BLaER1 treated with 17β-estradiol and CSF1 and Interleukin-3, amounts not matched to agents 10 nM and 100 nM (cell line): ENCODE data around the gene RHBDL1.

ENCODE experiments used
- H3K27ac ChIP-seq, 11 experiments: shearing (Covaris generic); formaldehyde crosslinking; 2 replicates each; pipeline ENCODE4 v1.8.1; 2022
- H3K27me3 ChIP-seq, 11 experiments: shearing (Covaris generic); formaldehyde crosslinking; 2 replicates each; pipeline ENCODE4 v1.8.1; 2022
- H3K36me3 ChIP-seq, 11 experiments: shearing (Covaris generic); formaldehyde crosslinking; 2 replicates each; pipeline ENCODE4 v1.8.1; 2022
- H3K4me1 ChIP-seq, 10 experiments: shearing (Covaris generic); formaldehyde crosslinking; 2 replicates each; pipeline ENCODE4 v1.8.1; 2022
- H3K4me2 ChIP-seq, 11 experiments: shearing (Covaris generic); formaldehyde crosslinking; 2 replicates each; pipeline ENCODE4 v1.8.1; 2022
- H3K4me3 ChIP-seq, 10 experiments: shearing (Covaris generic); formaldehyde crosslinking; 2 replicates each; pipeline ENCODE4 v1.8.1; 2022
- H3K9ac ChIP-seq, 11 experiments: shearing (Covaris generic); formaldehyde crosslinking; 2 replicates each; pipeline ENCODE4 v1.8.1; 2022
- H3K9me3 ChIP-seq, 11 experiments: shearing (Covaris generic); formaldehyde crosslinking; replicated peaks in 1 of 11; 2 replicates each; pipeline ENCODE4 v1.8.1; 2022
- H4K20me1 ChIP-seq, 11 experiments: shearing (Covaris generic); formaldehyde crosslinking; 2 replicates each; pipeline ENCODE4 v1.8.1; 2022
- Cebpa-rat ChIP-seq, 11 experiments: shearing (Covaris generic); IDR thresholded peaks; 2 replicates each; pipeline ENCODE4 v1.8.1; 2022

RHBDL1 gene

DNA sequence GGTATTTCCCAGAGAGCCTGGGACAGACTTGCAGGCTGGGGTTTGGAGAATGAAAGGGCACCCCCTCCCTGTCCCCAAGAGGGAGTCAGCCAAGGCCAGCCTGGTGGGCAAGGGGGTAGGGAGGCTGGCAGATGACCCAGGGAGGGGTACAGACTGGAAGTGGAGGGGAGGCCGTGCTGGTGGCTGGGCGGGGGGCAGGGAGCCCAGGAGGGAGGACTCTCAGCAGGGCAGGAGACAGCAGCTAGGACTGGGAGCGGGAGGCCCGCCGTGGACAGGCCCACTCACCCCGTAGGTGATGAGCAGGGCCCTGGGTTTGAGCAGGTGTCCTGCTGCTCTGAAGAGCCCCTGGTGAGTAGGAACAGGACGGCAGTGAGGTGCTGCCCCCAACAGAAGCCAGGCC lies 40.5 kb upstream of the RHBDL1 start:
- no peaks in the 10 kb centered on the region for H3K27me3 ChIP-seq
- peaks cover 0 to 54% (median 36%) of the 10 kb centered on the region in 11 experiments; a peak in 19 of 22 replicates for H4K20me1 ChIP-seq
- H3K9ac ChIP-seq: peak overlapping the region; percentile 82 to 96 (median 91)
- H3K27ac ChIP-seq: peak overlapping the region in 7 of 11 experiments; percentile 81 to 89 (median 85); a peak in 12 of 22 replicates
- peaks cover 15 to 28% (median 23%) of the 10 kb centered on the region in 11 experiments; a peak in 21 of 22 replicates for H3K36me3 ChIP-seq
- H3K4me3 ChIP-seq: peak overlapping the region; percentile 85 to 98 (median 93)
- peaks cover 51 to 59% (median 54%) of the 10 kb centered on the region in 10 experiments for H3K4me1 ChIP-seq
- no peaks in the 10 kb centered on the region for H3K9me3 ChIP-seq
- H3K4me2 ChIP-seq: peak overlapping the region; percentile 82 to 98 (median 93)
- no peak for TF ChIP-seq Cebpa-rat (IDR thresholded peaks at IDR 0.05)

DNA sequence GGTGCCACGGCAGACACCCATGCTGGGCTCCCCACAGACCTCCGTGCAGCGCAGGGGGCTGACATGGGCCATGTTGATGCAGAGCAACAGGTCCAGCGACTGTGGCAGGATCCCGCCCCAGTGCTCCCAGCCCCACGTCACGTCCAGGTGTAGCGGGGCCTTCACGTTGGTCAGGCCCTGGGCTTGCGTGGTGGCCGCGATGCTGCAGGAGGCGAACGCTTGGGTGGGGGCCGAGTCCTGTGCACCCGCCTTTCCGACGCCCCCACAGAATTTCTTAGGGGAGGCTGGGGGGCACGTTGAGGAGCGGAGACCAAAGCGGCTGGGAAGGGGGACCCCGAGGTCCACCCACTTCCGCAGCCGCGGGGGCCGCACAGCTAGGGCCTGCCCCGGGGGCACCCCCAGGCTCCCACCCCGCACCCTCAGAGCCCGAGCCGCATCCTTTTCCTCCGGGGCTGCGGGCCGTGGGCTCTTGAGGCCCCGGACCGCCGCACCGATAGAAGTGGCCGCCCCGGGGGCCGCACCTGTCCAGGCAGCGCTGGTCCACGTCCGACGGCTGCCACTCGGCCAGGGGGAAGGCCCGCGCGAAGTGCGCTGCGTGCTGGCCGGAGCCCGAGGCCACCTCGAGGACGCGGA lies 39.8 kb upstream of the RHBDL1 start:
- Histone ChIP-seq H3K27me3 (no peaks in the 10 kb centered on the region), H3K4me1 (peaks cover 52 to 59% (median 55%) of the 10 kb centered on the region in 10 experiments), H3K9ac (peak overlapping the region; percentile 82 to 96 (median 91)), H3K36me3 (peaks cover 15 to 28% (median 23%) of the 10 kb centered on the region in 11 experiments; a peak in 21 of 22 replicates), H3K27ac (peak overlapping the region; percentile 81 to 93 (median 87); a peak in 21 of 22 replicates), H3K4me3 (peak overlapping the region; percentile 85 to 98 (median 93)), H3K9me3 (no peaks in the 10 kb centered on the region), H4K20me1 (peaks cover 0 to 47% (median 36%) of the 10 kb centered on the region in 11 experiments; a peak in 19 of 22 replicates), H3K4me2 (peak overlapping the region; percentile 82 to 98 (median 93))
- no peak for TF ChIP-seq Cebpa-rat (IDR thresholded peaks at IDR 0.05)

DNA sequence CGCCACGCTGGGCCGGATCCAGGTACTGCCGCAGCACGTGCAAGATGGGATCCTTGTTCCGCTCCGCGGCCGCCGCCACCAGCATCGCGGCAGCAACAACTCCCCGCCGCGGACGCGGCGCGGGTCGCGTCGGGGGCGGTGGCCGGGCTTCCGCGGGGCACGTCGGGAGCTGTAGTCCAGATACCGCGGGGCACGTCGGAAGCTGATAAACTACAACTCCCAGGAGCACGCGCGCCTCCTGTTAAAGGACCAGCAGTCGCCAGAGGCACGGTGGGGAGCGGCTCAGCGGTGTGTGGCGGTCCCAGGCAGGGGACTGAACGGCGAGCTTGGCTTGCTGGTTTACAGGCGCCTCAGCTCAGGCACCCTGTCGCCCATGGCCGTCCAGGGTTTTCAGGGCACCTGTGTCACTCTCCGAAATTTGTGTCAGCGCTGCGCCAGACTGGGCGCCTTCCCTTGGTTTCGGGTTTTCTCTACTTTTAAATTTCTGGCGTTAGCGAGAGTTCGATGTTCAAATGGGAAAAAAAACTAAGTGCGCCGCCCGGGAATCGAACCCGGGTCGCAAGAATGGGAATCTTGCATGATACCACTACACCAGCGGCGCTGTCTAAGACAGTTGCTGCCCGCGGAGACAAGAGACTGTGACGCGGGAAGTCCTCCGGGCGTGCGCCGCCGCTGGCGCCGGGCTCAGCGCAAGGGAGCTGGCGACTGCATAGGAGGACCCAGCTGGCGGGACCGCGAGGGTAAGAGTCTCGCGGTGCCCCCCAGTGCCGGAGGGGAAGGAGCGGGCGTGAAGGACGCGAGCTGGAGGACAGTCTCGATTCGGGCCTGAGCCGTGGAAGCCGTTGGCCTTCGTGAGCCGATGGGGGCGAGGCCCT lies 39.0 kb upstream of the RHBDL1 start, which contains the start of gene METTL26:
Gene METTL26, minus strand, starts transcription at position 100 of the 875 bp plus-strand sequence. Its CDS starts 15 bp downstream, at position 85.
- Histone ChIP-seq H3K4me3 (peak within 1 kb of the TSS; percentile 85 to 98 (median 93)), H3K4me1 (peaks cover 49 to 59% (median 54%) of the 10 kb centered on the region in 10 experiments), H3K36me3 (peaks cover 15 to 28% (median 23%) of the 10 kb centered on the region in 11 experiments; a peak in 21 of 22 replicates), H4K20me1 (peaks cover 0 to 39% (median 30%) of the 10 kb centered on the region in 11 experiments; a peak in 19 of 22 replicates), H3K4me2 (peak within 1 kb of the TSS; percentile 88 to 98 (median 97)), H3K27ac (peak within 1 kb of the TSS; percentile 81 to 93 (median 87)), H3K9ac (peak within 1 kb of the TSS; percentile 82 to 96 (median 91)), H3K27me3 (no peaks in the 10 kb centered on the region), H3K9me3 (no peaks in the 10 kb centered on the region)
- TF ChIP-seq Cebpa-rat (IDR thresholded peaks at IDR 0.05): no peak

DNA sequence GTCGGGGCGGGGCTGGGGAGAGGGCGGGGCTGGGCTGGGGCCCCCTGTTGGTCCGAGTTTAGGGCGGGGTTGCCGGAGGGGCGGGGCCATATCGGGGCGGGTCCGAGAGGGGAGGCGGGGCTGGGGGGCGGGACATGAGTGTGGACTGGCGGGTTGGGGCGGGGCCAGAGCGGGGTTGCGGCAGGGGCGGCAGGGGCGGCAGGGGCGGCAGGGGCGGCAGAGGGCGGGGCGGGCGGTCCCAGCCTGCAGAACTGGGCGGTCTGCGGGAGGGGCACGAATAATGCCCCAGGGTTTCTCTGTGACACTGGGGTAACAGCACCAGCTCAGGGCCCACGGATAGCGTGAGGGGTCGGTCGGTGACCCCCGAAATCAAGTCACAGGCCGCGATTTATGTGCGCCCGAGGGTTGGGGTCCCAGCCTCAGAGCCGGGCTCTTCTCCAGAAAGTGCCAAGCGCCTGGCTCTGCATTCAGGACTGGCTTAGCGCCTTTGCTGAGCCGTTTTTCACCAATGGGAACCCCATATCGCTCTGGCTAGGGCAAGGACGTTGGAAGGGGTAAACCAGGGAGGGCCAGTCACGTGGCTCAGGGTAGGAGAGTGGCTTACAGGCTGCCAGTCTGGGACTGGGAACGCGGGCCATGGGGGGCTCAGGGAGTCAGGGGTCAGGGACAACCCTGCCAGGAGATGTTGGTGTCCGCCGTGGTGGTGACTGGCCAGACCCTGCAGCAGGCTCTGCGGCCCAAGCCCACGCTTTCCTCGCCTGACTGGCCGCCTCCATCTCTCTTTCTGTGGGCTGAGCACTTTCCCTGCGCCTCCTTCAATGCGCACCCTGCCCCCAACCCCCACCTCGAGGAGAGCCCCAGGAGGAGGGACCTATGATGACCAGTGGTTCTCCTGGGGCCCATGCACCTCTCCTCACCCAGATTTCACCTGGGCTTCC lies 38.1 kb upstream of the RHBDL1 start:
- H4K20me1 ChIP-seq: peaks cover 0 to 36% (median 27%) of the 10 kb centered on the region in 11 experiments; a peak in 19 of 22 replicates
- peaks cover 49 to 59% (median 56%) of the 10 kb centered on the region in 10 experiments for H3K4me1 ChIP-seq
- no peak for TF ChIP-seq Cebpa-rat (IDR thresholded peaks at IDR 0.05)
- peak overlapping the region in 10 of 11 experiments; percentile 19 to 91 (median 86); a peak in 19 of 22 replicates for H3K27ac ChIP-seq
- H3K4me2 ChIP-seq: peak overlapping the region; percentile 86 to 98 (median 96)
- peak overlapping the region; percentile 82 to 96 (median 91); a peak in 20 of 22 replicates for H3K9ac ChIP-seq
- H3K27me3 ChIP-seq: no peaks in the 10 kb centered on the region
- peak overlapping the region; percentile 85 to 98 (median 93) for H3K4me3 ChIP-seq
- H3K9me3 ChIP-seq: no peaks in the 10 kb centered on the region
- H3K36me3 ChIP-seq: peaks cover 15 to 26% (median 23%) of the 10 kb centered on the region in 11 experiments; a peak in 21 of 22 replicates

DNA sequence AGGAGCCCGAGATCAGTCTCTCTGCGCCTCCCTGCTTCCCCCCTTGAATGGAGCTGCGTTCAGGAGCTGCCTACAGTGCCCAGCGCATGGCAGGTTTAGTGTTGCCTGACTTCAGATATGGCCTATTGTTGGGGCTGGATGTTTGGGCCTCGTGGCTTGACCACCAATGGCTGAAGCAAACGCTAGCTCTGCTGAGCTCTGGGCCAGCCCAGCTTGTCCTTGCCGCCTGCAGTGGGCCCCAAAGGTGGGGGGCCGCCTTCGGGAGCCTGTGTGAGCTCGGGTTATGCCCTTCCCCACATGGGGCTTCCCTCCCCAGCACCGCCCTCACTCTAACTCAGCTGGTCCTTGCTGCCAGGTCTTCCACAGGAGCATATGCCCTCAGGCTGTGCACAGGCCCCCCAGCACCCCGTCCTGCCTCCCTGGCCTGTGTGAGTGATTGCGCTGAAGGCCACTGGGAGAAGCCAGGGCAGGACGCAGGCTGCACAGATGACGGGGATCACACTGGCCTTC lies 37.4 kb upstream of the RHBDL1 start:
- Histone ChIP-seq H3K9me3 (no peaks in the 10 kb centered on the region), H3K9ac (peak overlapping the region in 8 of 11 experiments; percentile 28 to 72 (median 64); a peak in 8 of 22 replicates), H3K36me3 (peaks cover 12 to 20% (median 16%) of the 10 kb centered on the region in 11 experiments; a peak in 21 of 22 replicates), H3K4me2 (peak overlapping the region; percentile 77 to 98 (median 87)), H3K4me3 (peak overlapping the region in 2 of 10 experiments; percentile 56 to 59; a peak in 3 of 20 replicates), H3K27me3 (no peaks in the 10 kb centered on the region), H3K4me1 (peaks cover 55 to 67% (median 64%) of the 10 kb centered on the region in 10 experiments), H4K20me1 (peaks cover 6 to 36% (median 25%) of the 10 kb centered on the region in 11 experiments; a peak in 21 of 22 replicates), H3K27ac (peak overlapping the region in 8 of 11 experiments; percentile 19 to 61 (median 40); a peak in 11 of 22 replicates)
- TF ChIP-seq Cebpa-rat (IDR thresholded peaks at IDR 0.05): no peak

DNA sequence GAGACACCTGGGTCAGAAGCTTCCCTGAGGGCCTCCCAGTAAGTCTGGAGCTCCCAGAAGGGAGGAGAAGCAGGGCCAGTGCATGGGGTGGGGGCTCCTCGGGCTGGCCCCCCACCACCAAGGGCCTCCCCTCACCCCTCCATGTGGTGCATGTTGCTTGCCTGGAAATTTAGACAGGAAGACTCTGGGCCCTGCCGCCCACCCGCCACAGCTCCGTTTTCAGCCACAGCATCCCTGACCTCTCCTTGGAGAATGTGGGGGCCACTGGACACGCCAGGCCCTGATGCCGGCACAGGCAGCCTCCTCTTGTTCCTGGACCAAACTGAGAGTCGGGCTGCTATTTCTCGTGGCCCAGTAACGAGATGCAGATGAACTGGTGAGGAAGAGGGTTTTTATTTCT lies 36.6 kb upstream of the RHBDL1 start:
- TF ChIP-seq Cebpa-rat (IDR thresholded peaks at IDR 0.05): no peak
- Histone ChIP-seq H3K4me1 (peaks cover 62 to 74% (median 71%) of the 10 kb centered on the region in 10 experiments), H3K9me3 (no peaks in the 10 kb centered on the region), H3K9ac (peak overlapping the region in 8 of 11 experiments; percentile 2 to 63 (median 50); a peak in 12 of 22 replicates), H4K20me1 (peaks cover 14 to 36% (median 24%) of the 10 kb centered on the region in 11 experiments; a peak in 20 of 22 replicates), H3K27ac (peak overlapping the region in 8 of 11 experiments; percentile 31 to 69 (median 52); a peak in 14 of 22 replicates), H3K4me3 (0 out of 20 replicates have a peak overlapping the region, but pooled peaks of 4 of the 10 experiments have one; percentile 3 to 24 (median 14)), H3K27me3 (no peaks in the 10 kb centered on the region), H3K36me3 (peaks cover 5 to 15% (median 8%) of the 10 kb centered on the region in 11 experiments; a peak in 19 of 22 replicates), H3K4me2 (peak overlapping the region; percentile 66 to 100 (median 83))

DNA sequence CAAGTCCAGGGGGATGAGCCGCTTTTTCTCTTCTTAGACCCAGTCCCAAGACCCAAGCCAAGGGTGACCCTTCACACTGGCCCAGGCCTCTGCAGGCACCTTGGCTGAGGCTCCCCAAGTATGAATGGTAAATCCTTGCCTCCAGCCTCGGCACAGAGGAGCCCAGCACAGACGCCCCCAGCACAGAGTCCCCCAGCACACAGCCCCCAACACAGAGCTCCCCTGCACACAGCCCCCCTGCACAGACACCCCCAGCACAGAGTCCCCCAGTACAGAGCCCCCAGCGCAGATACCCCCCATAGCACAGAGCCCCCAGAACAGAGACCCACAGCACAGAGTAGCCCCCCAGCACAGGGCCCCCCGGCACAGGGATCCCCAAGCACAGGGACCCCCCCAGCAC lies 34.9 kb upstream of the RHBDL1 start:
- Histone ChIP-seq H3K4me1 (peaks cover 61 to 77% (median 69%) of the 10 kb centered on the region in 10 experiments), H3K4me3 (peak overlapping the region; percentile 76 to 95 (median 86); a peak in 18 of 20 replicates), H3K4me2 (peak overlapping the region; percentile 86 to 100 (median 99)), H3K9ac (peak overlapping the region; percentile 76 to 92 (median 87); a peak in 18 of 22 replicates), H3K27me3 (no peaks in the 10 kb centered on the region), H4K20me1 (peaks cover 14 to 34% (median 29%) of the 10 kb centered on the region in 11 experiments; a peak in 18 of 22 replicates), H3K27ac (peak overlapping the region in 7 of 11 experiments; percentile 81 to 91 (median 89); a peak in 10 of 22 replicates), H3K9me3 (no peaks in the 10 kb centered on the region), H3K36me3 (peaks cover 0 to 18% (median 7%) of the 10 kb centered on the region in 11 experiments; a peak in 7 of 22 replicates)
- no peak for TF ChIP-seq Cebpa-rat (IDR thresholded peaks at IDR 0.05)
